Measurements from ENCODE around the gene ETV1.

Gene ETV1

GRCh38 chr7:13976594-13976993, 12.9 kb downstream of the ETV1 start:
- Histone ChIP-seq H3K4me3 (replicated peaks; ENCODE audit: insufficient read depth, low read length) (no peak overlapping the region), H3K27ac (replicated peaks) (no peak overlapping the region), H3K27me3 (ENCODE audit: insufficient read depth, poor library complexity, severe bottlenecking) (no peaks in the 10 kb centered on the region)
- TF ChIP-seq, protein P1, sequence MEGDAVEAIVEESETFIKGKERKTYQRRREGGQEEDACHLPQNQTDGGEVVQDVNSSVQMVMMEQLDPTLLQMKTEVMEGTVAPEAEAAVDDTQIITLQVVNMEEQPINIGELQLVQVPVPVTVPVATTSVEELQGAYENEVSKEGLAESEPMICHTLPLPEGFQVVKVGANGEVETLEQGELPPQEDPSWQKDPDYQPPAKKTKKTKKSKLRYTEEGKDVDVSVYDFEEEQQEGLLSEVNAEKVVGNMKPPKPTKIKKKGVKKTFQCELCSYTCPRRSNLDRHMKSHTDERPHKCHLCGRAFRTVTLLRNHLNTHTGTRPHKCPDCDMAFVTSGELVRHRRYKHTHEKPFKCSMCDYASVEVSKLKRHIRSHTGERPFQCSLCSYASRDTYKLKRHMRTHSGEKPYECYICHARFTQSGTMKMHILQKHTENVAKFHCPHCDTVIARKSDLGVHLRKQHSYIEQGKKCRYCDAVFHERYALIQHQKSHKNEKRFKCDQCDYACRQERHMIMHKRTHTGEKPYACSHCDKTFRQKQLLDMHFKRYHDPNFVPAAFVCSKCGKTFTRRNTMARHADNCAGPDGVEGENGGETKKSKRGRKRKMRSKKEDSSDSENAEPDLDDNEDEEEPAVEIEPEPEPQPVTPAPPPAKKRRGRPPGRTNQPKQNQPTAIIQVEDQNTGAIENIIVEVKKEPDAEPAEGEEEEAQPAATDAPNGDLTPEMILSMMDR (IDR thresholded peaks at IDR 0.05; ENCODE audit: insufficient read depth, low read length), result no peak
- TF ChIP-seq SPI1 (IDR thresholded peaks at IDR 0.05; ENCODE audit: borderline replicate concordance, low read depth) (no peak), POLR2AphosphoS5 (IDR thresholded peaks at IDR 0.05; ENCODE audit: low read depth) (no peak), REST (IDR thresholded peaks at IDR 0.05; ENCODE audit: insufficient replicate concordance, low read depth) (no peak), GABPA (IDR thresholded peaks at IDR 0.05; ENCODE audit: low read depth) (no peak)
- DNase-seq (ENCODE audit: low read depth in 1 of 2, low spot score in 1 of 2), result no peak

DNA sequence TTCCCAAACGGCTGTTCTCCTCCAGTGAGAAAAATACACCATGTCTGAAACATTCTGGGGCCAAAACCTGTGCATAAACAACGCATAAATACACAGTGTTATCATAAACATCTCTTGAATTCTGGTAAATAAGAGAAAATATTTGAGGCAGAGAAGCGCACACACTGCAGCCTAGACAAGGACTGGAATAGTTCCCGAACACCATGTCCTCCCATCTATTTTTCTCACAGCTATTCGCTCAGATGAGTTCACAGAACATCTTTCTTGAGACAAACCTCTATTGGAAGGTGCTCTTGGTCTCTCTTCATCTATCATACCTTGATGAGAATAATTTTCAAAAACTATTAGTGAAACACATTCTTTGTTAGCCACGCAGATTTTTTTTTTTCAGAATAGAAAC, 24.4 kb downstream of the ETV1 start:
- no peaks in the 10 kb centered on the region for H3K27me3 ChIP-seq (ENCODE audit: insufficient read depth, poor library complexity, severe bottlenecking)
- TF ChIP-seq GABPA (IDR thresholded peaks at IDR 0.05; ENCODE audit: low read depth), result no peak
- no peak for TF ChIP-seq REST (IDR thresholded peaks at IDR 0.05; ENCODE audit: insufficient replicate concordance, low read depth)
- TF ChIP-seq SPI1 (IDR thresholded peaks at IDR 0.05; ENCODE audit: borderline replicate concordance, low read depth), result no peak
- no peak for TF ChIP-seq POLR2AphosphoS5 (IDR thresholded peaks at IDR 0.05; ENCODE audit: low read depth)
- TF ChIP-seq, protein P1 (IDR thresholded peaks at IDR 0.05; ENCODE audit: insufficient read depth, low read length), result no peak

DNA sequence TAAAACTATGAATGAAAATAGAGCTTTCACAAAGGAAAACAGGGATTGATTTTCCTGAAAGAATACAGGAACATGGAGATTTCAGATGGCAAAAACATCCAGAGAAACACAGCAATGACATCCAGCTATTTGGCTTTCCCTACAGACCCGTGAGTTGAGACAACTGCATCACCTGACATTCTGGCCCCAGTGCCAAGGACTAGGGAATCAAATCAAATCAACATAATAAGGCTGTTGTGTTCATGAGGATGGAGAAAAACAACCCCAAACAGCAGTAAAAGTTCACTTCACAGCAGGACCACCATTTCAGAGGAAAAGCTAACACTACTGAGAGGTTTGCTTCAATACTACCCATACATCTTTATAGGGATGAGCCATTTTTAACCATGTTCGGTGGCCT, 25.5 kb downstream of the ETV1 start:
- no peak for DNase-seq (ENCODE audit: low read depth in 1 of 2, low spot score in 1 of 2)
- H3K27ac ChIP-seq (replicated peaks), result no peak overlapping the region
- TF ChIP-seq GABPA (IDR thresholded peaks at IDR 0.05; ENCODE audit: low read depth), result no peak
- TF ChIP-seq SPI1 (IDR thresholded peaks at IDR 0.05; ENCODE audit: borderline replicate concordance, low read depth), result no peak
- TF ChIP-seq, protein P1 (IDR thresholded peaks at IDR 0.05; ENCODE audit: insufficient read depth, low read length), result no peak
- no peak for TF ChIP-seq REST (IDR thresholded peaks at IDR 0.05; ENCODE audit: insufficient replicate concordance, low read depth)
- no peak for TF ChIP-seq POLR2AphosphoS5 (IDR thresholded peaks at IDR 0.05; ENCODE audit: low read depth)
- H3K4me3 ChIP-seq (replicated peaks; ENCODE audit: insufficient read depth, low read length), result no peak overlapping the region
- H3K27me3 ChIP-seq (ENCODE audit: insufficient read depth, poor library complexity, severe bottlenecking), result no peaks in the 10 kb centered on the region

More for the DNA sequence above, 24.4 kb downstream of the ETV1 start:
- Histone ChIP-seq H3K4me3 (replicated peaks; ENCODE audit: insufficient read depth, low read length) (no peak overlapping the region), H3K27ac (replicated peaks) (no peak overlapping the region)
- DNase-seq (ENCODE audit: low read depth in 1 of 2, low spot score in 1 of 2), result no peak
